Parathyroid adenoma (tissue), 2 donors: ENCODE data around the gene RAP1A.

ENCODE experiments used
- H2AFZ ChIP-seq: fragments of 300-600 bp; sonication (generic); one replicate; pipeline ENCODE4 v1.7.0; 2017; ENCODE audit warnings: antibody characterized with exemption, mild to moderate bottlenecking
- H3K27ac ChIP-seq: fragments of 300-600 bp; sonication (generic); one replicate; pipeline ENCODE4 v1.7.0; 2017
- H3K27me3 ChIP-seq: fragments of 300-600 bp; sonication (generic); one replicate; pipeline ENCODE4 v1.7.0; 2017; ENCODE audit warnings: low read length; ENCODE audit not compliant: control insufficient read depth, insufficient read depth
- H3K36me3 ChIP-seq: fragments of 300-600 bp; sonication (generic); one replicate; pipeline ENCODE4 v1.7.0; 2017; ENCODE audit warnings: low read length; ENCODE audit not compliant: control insufficient read depth, insufficient read depth
- H3K4me1 ChIP-seq: fragments of 300-600 bp; sonication (generic); one replicate; pipeline ENCODE4 v1.7.0; 2017; ENCODE audit warnings: control low read depth
- H3K4me2 ChIP-seq: fragments of 300-600 bp; sonication (generic); one replicate; pipeline ENCODE4 v1.7.0; 2017; ENCODE audit warnings: low read length
- H3K4me3 ChIP-seq: fragments of 300-600 bp; sonication (generic); one replicate; pipeline ENCODE4 v1.7.0; 2017; ENCODE audit warnings: low read depth, low read length
- H3K79me2 ChIP-seq: fragments of 300-600 bp; sonication (generic); one replicate; pipeline ENCODE4 v1.7.0; 2017; ENCODE audit warnings: control low read depth
- H3K9ac ChIP-seq: fragments of 300-600 bp; sonication (generic); one replicate; pipeline ENCODE4 v1.7.0; 2017; ENCODE audit warnings: mild to moderate bottlenecking
- H3K9me3 ChIP-seq: fragments of 300-600 bp; sonication (generic); one replicate; pipeline ENCODE4 v1.7.0; 2017; ENCODE audit warnings: low read length; ENCODE audit not compliant: control insufficient read depth
- TF ChIP-seq, protein P1 (sequence below): fragments of 300-600 bp; sonication (generic); IDR thresholded peaks from one replicate; pipeline ENCODE4 v1.7.0; 2017; ENCODE audit warnings: antibody characterized with exemption, mild to moderate bottlenecking
- donor health status: primary hyperparathyroidism.

The RAP1A gene

DNA sequence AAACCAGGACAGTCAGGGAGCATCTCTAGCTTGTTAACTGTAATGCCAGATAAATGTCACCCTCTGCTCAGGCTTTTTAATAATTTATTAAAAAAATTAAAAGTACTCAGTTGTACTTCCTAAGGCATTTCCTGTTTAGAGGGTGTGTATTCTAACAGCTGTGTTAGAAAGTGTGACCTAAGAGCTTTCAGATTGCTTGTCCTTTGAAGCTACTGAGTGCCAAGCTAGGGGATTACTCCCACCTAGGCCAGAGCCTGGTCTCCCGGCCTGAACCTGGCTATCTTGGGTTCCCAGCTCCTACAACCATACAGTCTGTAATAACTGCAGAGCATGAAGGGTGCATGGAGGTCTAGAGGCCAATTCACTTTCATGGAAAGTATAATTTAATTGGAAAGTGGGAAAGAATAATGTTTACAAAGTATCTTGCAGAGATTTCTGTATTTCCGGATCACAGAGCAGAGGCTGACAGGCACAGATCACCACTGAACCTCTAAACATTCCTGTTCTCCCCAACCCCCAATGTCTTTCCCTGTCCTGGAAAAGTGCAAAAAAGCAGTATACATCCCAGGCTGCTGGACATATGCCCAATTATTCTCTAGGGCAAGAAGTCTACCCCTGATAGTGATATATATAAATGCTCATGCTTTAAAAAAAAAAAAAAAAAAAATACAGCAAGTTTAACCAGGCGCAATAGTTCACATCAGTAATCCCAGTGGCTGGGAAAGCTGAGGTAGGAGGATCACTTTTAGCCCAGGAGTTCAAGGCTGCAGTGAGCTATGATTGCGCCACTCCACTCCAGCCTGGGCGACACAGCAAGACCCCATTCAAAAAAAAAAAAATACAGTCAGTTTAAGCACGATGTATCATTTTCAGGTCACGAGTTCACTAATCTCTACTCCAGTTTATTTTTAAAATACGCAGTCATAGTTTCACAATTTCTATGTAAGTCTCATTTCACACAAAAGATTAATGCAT lies 36.7 kb upstream of the RAP1A start:
- Histone ChIP-seq H3K27ac (no peak overlapping the region), H3K36me3 (no peaks in the 10 kb centered on the region), H3K79me2 (no peaks in the 10 kb centered on the region), H3K4me3 (no peak overlapping the region), H3K9me3 (no peaks in the 10 kb centered on the region), H3K27me3 (no peaks in the 10 kb centered on the region), H2AFZ (peak overlapping the region; percentile 60), H3K4me2 (no peak overlapping the region), H3K4me1 (peaks cover 14% of the 10 kb centered on the region), H3K9ac (no peak overlapping the region)
- TF ChIP-seq, protein P1, sequence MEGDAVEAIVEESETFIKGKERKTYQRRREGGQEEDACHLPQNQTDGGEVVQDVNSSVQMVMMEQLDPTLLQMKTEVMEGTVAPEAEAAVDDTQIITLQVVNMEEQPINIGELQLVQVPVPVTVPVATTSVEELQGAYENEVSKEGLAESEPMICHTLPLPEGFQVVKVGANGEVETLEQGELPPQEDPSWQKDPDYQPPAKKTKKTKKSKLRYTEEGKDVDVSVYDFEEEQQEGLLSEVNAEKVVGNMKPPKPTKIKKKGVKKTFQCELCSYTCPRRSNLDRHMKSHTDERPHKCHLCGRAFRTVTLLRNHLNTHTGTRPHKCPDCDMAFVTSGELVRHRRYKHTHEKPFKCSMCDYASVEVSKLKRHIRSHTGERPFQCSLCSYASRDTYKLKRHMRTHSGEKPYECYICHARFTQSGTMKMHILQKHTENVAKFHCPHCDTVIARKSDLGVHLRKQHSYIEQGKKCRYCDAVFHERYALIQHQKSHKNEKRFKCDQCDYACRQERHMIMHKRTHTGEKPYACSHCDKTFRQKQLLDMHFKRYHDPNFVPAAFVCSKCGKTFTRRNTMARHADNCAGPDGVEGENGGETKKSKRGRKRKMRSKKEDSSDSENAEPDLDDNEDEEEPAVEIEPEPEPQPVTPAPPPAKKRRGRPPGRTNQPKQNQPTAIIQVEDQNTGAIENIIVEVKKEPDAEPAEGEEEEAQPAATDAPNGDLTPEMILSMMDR = no peak

DNA sequence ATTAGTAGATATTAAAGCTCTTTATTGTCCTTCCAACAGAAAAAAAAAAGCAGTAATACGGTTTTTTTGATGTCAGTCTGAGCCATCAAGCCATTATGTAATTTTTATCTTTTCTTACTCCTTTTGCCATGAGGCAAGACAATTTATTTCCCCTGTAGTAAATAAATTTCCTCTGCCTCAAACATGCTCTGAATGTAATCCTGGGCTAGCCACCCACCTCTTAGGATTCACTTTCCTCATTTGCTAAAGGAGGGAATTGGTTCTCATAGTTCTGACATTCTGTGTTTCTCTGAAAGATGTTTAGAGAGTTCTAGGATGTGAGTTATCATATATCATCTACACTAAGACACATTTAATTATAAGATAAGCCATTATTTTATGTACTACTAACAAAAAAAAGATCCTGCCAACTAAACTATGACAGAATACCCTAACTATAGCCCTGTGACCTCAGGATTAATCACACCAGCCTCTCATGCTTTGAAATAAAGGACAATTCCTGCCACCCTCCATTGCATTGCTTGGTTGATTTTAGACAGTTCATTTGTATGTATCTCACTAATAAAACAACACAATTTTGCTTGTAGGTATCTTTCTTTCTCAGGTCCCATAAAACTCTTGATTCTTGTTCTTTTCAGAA lies 34.0 kb upstream of the RAP1A start:
- H3K4me1 ChIP-seq = peaks cover 14% of the 10 kb centered on the region
- H3K4me3 ChIP-seq = no peak overlapping the region
- H3K27ac ChIP-seq = no peak overlapping the region
- TF ChIP-seq, protein P1 = no peak
- H2AFZ ChIP-seq = no peak overlapping the region
- peak overlapping the region; percentile 1 for H3K4me2 ChIP-seq
- H3K9me3 ChIP-seq = no peaks in the 10 kb centered on the region
- no peak overlapping the region for H3K9ac ChIP-seq
- no peaks in the 10 kb centered on the region for H3K36me3 ChIP-seq
- H3K79me2 ChIP-seq = no peaks in the 10 kb centered on the region
- no peaks in the 10 kb centered on the region for H3K27me3 ChIP-seq

DNA sequence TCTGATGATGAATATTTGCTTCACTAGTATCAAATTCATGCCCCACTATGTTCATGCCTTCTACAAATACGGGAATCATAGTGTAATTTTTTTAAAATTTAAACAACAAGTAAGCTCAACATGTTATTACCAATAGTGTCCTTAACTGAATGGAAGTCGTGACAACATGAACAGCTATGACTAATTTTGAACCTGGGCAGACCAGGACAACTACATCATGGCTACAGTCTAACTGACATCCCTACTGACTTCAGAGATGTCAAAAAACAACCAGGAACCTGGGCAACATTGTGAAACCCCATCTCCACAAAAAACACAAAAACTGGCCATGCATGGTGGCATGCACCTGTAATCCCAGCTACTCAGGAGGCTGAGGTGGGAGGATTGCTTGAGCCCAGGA lies 33.5 kb upstream of the RAP1A start:
- Histone ChIP-seq H2AFZ (no peak overlapping the region), H3K4me1 (peaks cover 14% of the 10 kb centered on the region), H3K79me2 (no peaks in the 10 kb centered on the region), H3K27ac (no peak overlapping the region), H3K9me3 (no peaks in the 10 kb centered on the region), H3K9ac (no peak overlapping the region), H3K36me3 (no peaks in the 10 kb centered on the region), H3K4me3 (no peak overlapping the region), H3K4me2 (no peak overlapping the region), H3K27me3 (no peaks in the 10 kb centered on the region)
- TF ChIP-seq, protein P1 = no peak

DNA sequence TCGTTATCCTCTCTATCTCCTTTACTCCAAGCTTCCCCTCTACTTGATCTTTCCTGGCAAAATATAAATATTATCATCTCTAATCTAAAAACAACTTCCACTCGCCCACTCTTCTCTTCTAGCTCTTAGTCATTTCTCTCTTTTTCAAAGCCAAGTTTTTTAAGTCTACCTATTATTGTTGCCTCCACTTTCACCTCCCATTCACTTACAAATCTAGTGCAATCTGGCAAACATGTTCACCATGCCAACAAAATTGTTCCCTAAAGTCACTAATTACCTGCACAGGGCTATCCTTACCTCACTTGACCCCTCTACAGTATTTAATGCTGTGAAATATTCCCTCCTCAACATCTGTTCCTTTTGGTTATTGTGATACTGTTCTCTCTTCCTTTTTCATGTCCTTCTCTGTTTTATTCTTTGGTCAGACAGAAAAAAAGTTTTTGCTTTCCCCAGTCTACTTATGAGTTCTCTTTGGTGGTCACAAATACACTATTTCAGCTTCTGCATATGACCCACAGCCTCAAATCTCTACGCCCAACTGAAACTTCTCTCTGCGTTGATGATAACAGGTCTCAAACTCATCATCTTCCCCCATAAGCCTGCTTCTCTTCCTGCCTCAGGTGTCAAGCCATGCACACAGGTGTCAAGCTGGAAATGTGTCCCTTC lies 31.9 kb upstream of the RAP1A start:
- Histone ChIP-seq H3K4me3 (no peak overlapping the region), H3K27me3 (no peaks in the 10 kb centered on the region), H2AFZ (peak overlapping the region; percentile 28)

More for the DNA sequence above, 31.9 kb upstream of the RAP1A start:
- H3K36me3 ChIP-seq = no peaks in the 10 kb centered on the region
- no peak overlapping the region for H3K4me2 ChIP-seq
- no peaks in the 10 kb centered on the region for H3K9me3 ChIP-seq
- no peak overlapping the region for H3K9ac ChIP-seq
- no peaks in the 10 kb centered on the region for H3K79me2 ChIP-seq
- no peak overlapping the region for H3K27ac ChIP-seq
- peaks cover 16% of the 10 kb centered on the region for H3K4me1 ChIP-seq
- TF ChIP-seq, protein P1 = no peak
